K562 (cell line): ENCODE results near the gene ABCC11.

ENCODE experiments used
- ADNP ChIP-seq: fragments of 200-800 bp; sonication (Bioruptor generic); IDR thresholded peaks from 2 replicates; pipeline ENCODE4 v1.6.1; 2016; ENCODE audit warnings: missing genetic modification characterization, missing compliant biosample characterization
- CEBPB ChIP-seq: fragments of 450-650 bp; IDR thresholded peaks from 2 replicates; pipeline ENCODE4 v1.6.1; 2016; ENCODE audit warnings: missing genetic modification characterization, missing compliant biosample characterization
- ID3 ChIP-seq, 2 experiments: fragments of 250-450 bp in 1 of 2; fragments of 450-650 bp in 1 of 2; sonication (Bioruptor Pico) in 1 of 2; IDR thresholded peaks; 2 replicates each; pipeline versions ENCODE4 v1.6.1 to v1.8.0; 2016 to 2021; ENCODE audit warnings: mild to moderate bottlenecking in 2 of 2, moderate library complexity in 2 of 2, missing compliant biosample characterization in 1 of 2, missing genetic modification characterization in 1 of 2
- POLR2AphosphoS2 ChIP-seq: IDR thresholded peaks from 2 replicates; pipeline ENCODE4 v1.6.1; 2012; ENCODE audit warnings: low read length, improper control_type of control experiment
- RNF2 ChIP-seq: sonication (generic); IDR thresholded peaks from 2 replicates; pipeline ENCODE4 v1.6.1; 2016
- ZNF174 ChIP-seq: fragments of 250-450 bp; sonication (Bioruptor Pico); IDR thresholded peaks from 2 replicates; pipeline ENCODE4 v1.4.0; 2020; ENCODE audit warnings: mild to moderate bottlenecking

- TF ChIP-seq ADNP (tag): no peak
- no peak for TF ChIP-seq POLR2AphosphoS2
- TF ChIP-seq ID3 (CRISPR knock-in tag; IDR thresholded peaks at IDR 0.05): no peak
- no peak for TF ChIP-seq ID3 (tag; IDR thresholded peaks at IDR 0.05)
- no peak for TF ChIP-seq RNF2
- no peak for TF ChIP-seq ZNF174 (CRISPR knock-in tag)
- no peak for TF ChIP-seq CEBPB
Measured at GRCh38 chr16:48284772-48285409, 37.6 kb upstream of the ABCC11 start.
